ENCODE measurements around the gene ESCO1. TPM values are rescaled to one million over a fixed set of nuclear protein-coding genes. Genes with fewer than 3 reads are reported as not detected.

Gene ESCO1
- polyA plus RNA-seq, 3 donors from 2014 or later, result 2.5 to 11.6 (median 3.5) TPM

GRCh38 chr18:21496277-21496835, 104.1 kb downstream of the ESCO1 start:
- Mint-ChIP-seq H3K4me3 (no peak overlapping the region), H3K27me3 (ENCODE audit: low read depth in 3 of 3) (peaks cover 0 to 3% (median 2%) of the 10 kb centered on the region in 3 donors), H3K9me3 (no peaks in the 10 kb centered on the region), H3K36me3 (no peaks in the 10 kb centered on the region), H3K4me1 (no peaks in the 10 kb centered on the region), H3K27ac (no peak overlapping the region)
- no peak for DNase-seq

DNA sequence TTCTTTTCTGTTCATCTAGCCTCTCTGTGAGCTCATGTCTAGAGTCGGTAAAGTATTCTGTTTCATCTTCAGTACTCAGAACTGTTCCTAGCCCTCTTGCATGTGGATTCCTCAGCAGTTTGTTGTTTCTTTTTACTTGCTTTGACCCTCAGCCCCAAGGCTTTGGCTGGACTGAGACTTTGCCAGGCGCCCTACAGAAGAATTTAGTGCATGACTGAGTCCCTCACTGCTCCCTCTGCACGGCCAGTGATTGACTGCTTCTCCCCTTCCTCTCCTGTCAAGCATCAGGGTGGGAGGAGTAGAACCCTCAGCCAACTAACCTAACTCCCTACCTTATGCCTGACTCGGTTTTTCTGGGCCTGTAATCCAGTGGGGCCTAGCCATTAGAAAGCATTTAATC, 109.8 kb downstream of the ESCO1 start:
- no peaks in the 10 kb centered on the region for H3K36me3 Mint-ChIP-seq
- H3K27ac Mint-ChIP-seq, result no peak overlapping the region
- H3K4me3 Mint-ChIP-seq, result no peak overlapping the region
- no peak for DNase-seq
- H3K9me3 Mint-ChIP-seq, result no peaks in the 10 kb centered on the region
- H3K27me3 Mint-ChIP-seq (ENCODE audit: low read depth in 3 of 3), result peaks cover 0 to 1% (median 0%) of the 10 kb centered on the region in 3 donors
- H3K4me1 Mint-ChIP-seq, result no peaks in the 10 kb centered on the region

DNA sequence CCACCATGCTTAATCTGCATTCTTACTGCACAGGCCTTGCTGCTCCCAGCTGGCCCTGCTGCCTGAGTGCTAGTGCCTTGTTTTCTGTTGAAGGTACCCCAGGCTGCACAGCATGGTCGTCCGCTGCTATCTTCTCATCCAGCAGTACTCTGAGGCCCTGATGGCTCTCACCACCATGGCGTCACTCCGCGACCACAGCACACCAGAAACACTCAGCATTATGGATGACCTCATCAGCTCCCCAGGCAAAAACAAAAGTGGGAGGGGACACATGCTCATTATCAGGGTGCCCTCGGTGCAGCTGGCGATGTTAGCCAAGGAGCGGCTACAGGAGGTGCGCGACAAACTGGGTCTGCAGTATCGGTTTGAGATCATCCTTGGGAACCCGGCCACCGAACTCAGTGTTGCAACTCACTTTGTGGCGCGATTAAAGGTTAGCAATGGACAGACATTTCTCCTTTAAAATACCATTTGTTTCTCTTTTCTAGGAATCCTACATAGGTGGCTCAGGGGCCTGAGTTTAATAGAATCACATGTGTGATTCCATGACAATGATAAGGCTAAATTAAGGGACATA, 110.5 kb downstream of the ESCO1 start:
- Mint-ChIP-seq H3K9me3 (no peaks in the 10 kb centered on the region), H3K27ac (no peak overlapping the region), H3K36me3 (no peaks in the 10 kb centered on the region), H3K4me1 (no peaks in the 10 kb centered on the region), H3K4me3 (no peak overlapping the region), H3K27me3 (ENCODE audit: low read depth in 3 of 3) (peaks cover 0 to 1% (median 0%) of the 10 kb centered on the region in 3 donors)
- DNase-seq, result no peak

- Mint-ChIP-seq H3K4me3 (no peak overlapping the region), H3K9me3 (no peaks in the 10 kb centered on the region), H3K27me3 (ENCODE audit: low read depth in 3 of 3) (peaks cover 0 to 1% (median 0%) of the 10 kb centered on the region in 3 donors), H3K36me3 (no peaks in the 10 kb centered on the region), H3K4me1 (no peaks in the 10 kb centered on the region), H3K27ac (no peak overlapping the region)
- DNase-seq, result peak; percentile 5 to 26 (median 21)
Measured at GRCh38 chr18:21489119-21489750, 111.3 kb downstream of the ESCO1 start.

DNA sequence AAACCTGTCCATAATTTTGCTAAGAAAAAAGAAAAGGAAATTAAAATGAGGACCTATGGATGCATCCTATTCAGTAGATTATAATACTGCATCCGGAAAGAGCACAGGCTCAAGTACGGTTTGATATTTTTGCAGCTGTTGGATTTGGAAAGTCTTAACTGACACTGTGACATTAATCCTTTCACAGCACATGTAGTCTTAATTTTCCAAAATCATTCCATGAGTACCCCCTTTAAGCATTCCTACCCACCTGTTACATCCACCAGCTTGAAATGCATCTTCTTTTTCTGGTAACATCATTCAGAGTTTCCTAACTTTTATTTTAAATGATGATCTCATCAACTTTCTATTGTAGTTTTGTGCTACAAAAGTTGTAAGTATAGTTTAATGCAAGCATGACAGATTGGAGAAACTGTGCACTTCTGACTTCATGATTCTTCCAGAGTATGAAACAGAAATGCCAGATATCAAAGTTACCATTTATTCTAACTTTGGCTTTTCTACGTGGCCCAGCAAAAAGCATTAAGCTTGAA, 113.5 kb downstream of the ESCO1 start:
- DNase-seq, result no peak
- Mint-ChIP-seq H3K27ac (no peak overlapping the region), H3K4me1 (no peaks in the 10 kb centered on the region), H3K9me3 (no peaks in the 10 kb centered on the region), H3K27me3 (ENCODE audit: low read depth in 3 of 3) (peaks cover 0 to 4% (median 3%) of the 10 kb centered on the region in 3 donors), H3K36me3 (no peaks in the 10 kb centered on the region), H3K4me3 (no peak overlapping the region)

DNA sequence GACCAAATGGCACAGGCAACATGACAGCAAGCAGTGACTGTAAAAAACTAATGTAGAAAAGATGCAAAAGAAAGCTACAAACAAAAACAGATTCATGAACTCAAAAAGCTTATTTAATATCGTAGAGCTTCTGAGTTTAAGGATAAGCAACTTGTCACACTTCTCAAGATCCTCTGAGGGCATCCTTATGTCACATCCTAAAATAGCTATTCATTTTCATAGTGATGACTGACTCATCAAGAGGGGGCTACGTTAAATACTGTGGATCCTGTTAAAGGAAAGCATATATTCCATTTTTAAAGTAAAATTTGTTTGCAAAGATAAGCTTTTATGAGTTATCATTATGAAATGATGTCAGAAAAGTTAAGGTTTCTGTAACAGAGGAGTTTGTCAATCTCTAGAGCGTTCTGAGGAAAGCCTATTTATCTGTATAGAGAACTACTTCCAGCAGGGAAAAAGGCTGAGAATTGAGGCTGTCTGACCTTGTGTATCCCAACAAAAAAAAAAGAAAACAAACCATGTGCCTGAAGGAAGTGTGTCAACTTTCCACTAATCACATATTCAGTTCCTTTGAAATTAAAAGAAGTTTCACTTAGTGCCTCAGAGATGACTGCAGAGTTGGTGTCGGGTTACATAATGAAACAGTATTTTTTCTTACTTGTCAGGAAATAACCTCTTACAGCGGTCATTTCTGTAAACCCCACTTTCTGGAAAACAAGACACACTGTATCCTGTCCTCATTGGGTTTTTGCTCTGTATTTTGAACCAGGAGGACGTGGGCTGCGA, 115.5 kb downstream of the ESCO1 start:
- Mint-ChIP-seq H3K4me1 (no peaks in the 10 kb centered on the region), H3K27me3 (ENCODE audit: low read depth in 3 of 3) (peaks cover 2 to 6% (median 4%) of the 10 kb centered on the region in 3 donors), H3K36me3 (no peaks in the 10 kb centered on the region), H3K4me3 (no peak overlapping the region), H3K9me3 (no peaks in the 10 kb centered on the region), H3K27ac (no peak overlapping the region)
- no peak for DNase-seq

- no peak for DNase-seq
- Mint-ChIP-seq H3K4me3 (no peak overlapping the region), H3K9me3 (no peaks in the 10 kb centered on the region), H3K36me3 (no peaks in the 10 kb centered on the region), H3K27me3 (ENCODE audit: low read depth in 3 of 3) (peaks cover 2 to 4% (median 4%) of the 10 kb centered on the region in 3 donors), H3K4me1 (no peaks in the 10 kb centered on the region), H3K27ac (no peak overlapping the region)
Measured at GRCh38 chr18:21483051-21483450, 117.5 kb downstream of the ESCO1 start.

GRCh38 chr18:21481739-21482138, 118.8 kb downstream of the ESCO1 start:
- Mint-ChIP-seq H3K27ac (no peak overlapping the region), H3K4me1 (no peaks in the 10 kb centered on the region), H3K9me3 (no peaks in the 10 kb centered on the region), H3K4me3 (no peak overlapping the region), H3K36me3 (no peaks in the 10 kb centered on the region), H3K27me3 (ENCODE audit: low read depth in 3 of 3) (peaks cover 2 to 7% (median 4%) of the 10 kb centered on the region in 3 donors)
- no peak for DNase-seq

- peaks cover 2 to 17% (median 4%) of the 10 kb centered on the region in 3 donors for H3K27me3 Mint-ChIP-seq (ENCODE audit: low read depth in 3 of 3)
- DNase-seq, result no peak
- no peaks in the 10 kb centered on the region for H3K36me3 Mint-ChIP-seq
- H3K4me3 Mint-ChIP-seq, result no peak overlapping the region
- H3K9me3 Mint-ChIP-seq, result no peaks in the 10 kb centered on the region
- H3K4me1 Mint-ChIP-seq, result no peaks in the 10 kb centered on the region
- no peak overlapping the region for H3K27ac Mint-ChIP-seq
Measured at GRCh38 chr18:21479721-21480120, 120.8 kb downstream of the ESCO1 start.

Other genes with a start within 250 kb of the ESCO1 start
- 10 to 100 TPM; 50.7 to 86.4 (median 84.8) TPM for gene SNRPD1, start 11.6 kb upstream of the ESCO1 start, polyA plus RNA-seq
- 10 to 100 TPM; 24.4 to 31.2 (median 29.8) TPM for gene ABHD3, start 104.1 kb upstream of the ESCO1 start, polyA plus RNA-seq
- 1 to 10 TPM; 1.9 to 6.4 (median 5.0) TPM for gene MIB1, start 140.1 kb upstream of the ESCO1 start, polyA plus RNA-seq